Measurements from ENCODE around the gene IL9.

IL9 gene

GRCh38 chr5:135920199-135920598 is 24.6 kb upstream of the IL9 start:
- POLR2A ChIA-PET, result interaction anchor here (1.5 kb wide), 1 partner anchor 8 kb away, joined by 3 read pairs; no protein-coding TSS in a partner anchor
- DNase-seq (ENCODE audit: extremely low spot score), result no peak
- TF ChIP-seq PKNOX1 (IDR thresholded peaks at IDR 0.05) (no peak), SP1 (IDR thresholded peaks at IDR 0.05) (no peak), L3MBTL2 (conservative IDR thresholded peaks at IDR 0.05) (no peak), CTBP1 (IDR thresholded peaks at IDR 0.05; ENCODE audit: borderline replicate concordance) (no peak), SUZ12 (IDR thresholded peaks at IDR 0.05) (no peak), LEF1 (IDR thresholded peaks at IDR 0.05; ENCODE audit: borderline replicate concordance) (no peak), ELF4 (IDR thresholded peaks at IDR 0.05) (no peak), HDGF (IDR thresholded peaks at IDR 0.05; ENCODE audit: borderline replicate concordance) (no peak), NFRKB (IDR thresholded peaks at IDR 0.05) (no peak), FOXM1 (IDR thresholded peaks at IDR 0.05; ENCODE audit: borderline replicate concordance) (no peak), BHLHE40 (IDR thresholded peaks at IDR 0.05; ENCODE audit: borderline replicate concordance) (no peak)
- CTCF ChIA-PET, result interaction anchor here (0.5 kb wide), 1 partner anchor 24 kb away, joined by 3 read pairs; no protein-coding TSS in a partner anchor

GRCh38 chr5:135916638-135917263 is 21.1 kb upstream of the IL9 start:
- DNase-seq (ENCODE audit: extremely low spot score), result no peak
- CTCF ChIA-PET, result no interaction called here
- no peak for TF ChIP-seq ARNT (IDR thresholded peaks at IDR 0.05)
- no peak for TF ChIP-seq FOXA1 (IDR thresholded peaks at IDR 0.05)
- TF ChIP-seq SP1 (IDR thresholded peaks at IDR 0.05), result no peak
- no peak for TF ChIP-seq NFRKB (IDR thresholded peaks at IDR 0.05)
- TF ChIP-seq ELF4 (IDR thresholded peaks at IDR 0.05), result no peak
- TF ChIP-seq FOXK2 (IDR thresholded peaks at IDR 0.05), result no peak
- TF ChIP-seq L3MBTL2 (conservative IDR thresholded peaks at IDR 0.05), result no peak
- TF ChIP-seq ZNF384 (IDR thresholded peaks at IDR 0.05), result no peak
- TF ChIP-seq TARDBP (IDR thresholded peaks at IDR 0.05), result no peak
- no peak for TF ChIP-seq SUZ12 (IDR thresholded peaks at IDR 0.05)
- TF ChIP-seq LEF1 (IDR thresholded peaks at IDR 0.05; ENCODE audit: borderline replicate concordance), result no peak

GRCh38 chr5:135915466-135916001 is 19.9 kb upstream of the IL9 start:
- no peak for DNase-seq (ENCODE audit: extremely low spot score)
- no peak for TF ChIP-seq PKNOX1 (IDR thresholded peaks at IDR 0.05)
- TF ChIP-seq L3MBTL2 (conservative IDR thresholded peaks at IDR 0.05), result no peak
- no peak for TF ChIP-seq NFRKB (IDR thresholded peaks at IDR 0.05)
- ChIA-PET POLR2A (no interaction called here), CTCF (interaction anchor here (0.6 kb wide), 1 partner anchor 441 kb away, joined by 3 read pairs; no protein-coding TSS in a partner anchor)

More at GRCh38 chr5:135916638-135917263, 21.1 kb upstream of the IL9 start:
- POLR2A ChIA-PET, result no interaction called here

GRCh38 chr5:135913713-135914626 is 18.3 kb upstream of the IL9 start:
- ChIA-PET POLR2A (no interaction called here), CTCF (no interaction called here)
- TF ChIP-seq PKNOX1 (IDR thresholded peaks at IDR 0.05) (no peak), ARNT (IDR thresholded peaks at IDR 0.05) (no peak), L3MBTL2 (conservative IDR thresholded peaks at IDR 0.05) (no peak), SUZ12 (IDR thresholded peaks at IDR 0.05) (no peak), BHLHE40 (IDR thresholded peaks at IDR 0.05; ENCODE audit: borderline replicate concordance) (no peak), NFRKB (IDR thresholded peaks at IDR 0.05) (no peak), LEF1 (IDR thresholded peaks at IDR 0.05; ENCODE audit: borderline replicate concordance) (no peak), CTBP1 (IDR thresholded peaks at IDR 0.05; ENCODE audit: borderline replicate concordance) (no peak)
- no peak for DNase-seq (ENCODE audit: extremely low spot score)

- ChIA-PET CTCF (interaction anchor here (0.7 to 1.1 kb wide), 2 partner anchors 13 to 47 kb away, joined by 3 to 4 read pairs; no protein-coding TSS in a partner anchor), POLR2A (no interaction called here)
- no peak for DNase-seq (ENCODE audit: extremely low spot score)
- TF ChIP-seq HDGF (IDR thresholded peaks at IDR 0.05; ENCODE audit: borderline replicate concordance) (no peak), ARNT (IDR thresholded peaks at IDR 0.05) (no peak), PKNOX1 (IDR thresholded peaks at IDR 0.05) (no peak), FOXA1 (IDR thresholded peaks at IDR 0.05) (no peak), SP1 (IDR thresholded peaks at IDR 0.05) (no peak), FOXM1 (IDR thresholded peaks at IDR 0.05; ENCODE audit: borderline replicate concordance) (no peak)
Measured at GRCh38 chr5:135905144-135905543, 9.5 kb upstream of the IL9 start.
